GDM1 (cell line): ENCODE measurements around the gene ZNF8.
"Not testable (repeated sequence)": the region's sequence is repeated elsewhere in the genome, so short reads cannot be mapped to it uniquely, and the experiment has no call there.

Source experiments
- DNase-seq: peaks from one replicate; lab custom pipeline; 2025; lab: John Stamatoyannopoulos, UW

The ZNF8 gene

GRCh38 chr19:58296104-58296503 lies 17.3 kb downstream of the ZNF8 start:
- no peak for DNase-seq

GRCh38 chr19:58300620-58301019 lies 21.9 kb downstream of the ZNF8 start:
- no peak for DNase-seq

GRCh38 chr19:58304255-58304654 lies 25.5 kb downstream of the ZNF8 start:
- no peak for DNase-seq

GRCh38 chr19:58304748-58305064 lies 26.0 kb downstream of the ZNF8 start:
- DNase-seq: no peak

- DNase-seq: peak; percentile 95
These were observed 26.5 kb downstream of the ZNF8 start, which contains the start of gene ERVK3-1 for GRCh38 chr19:58305065-58305931. Gene ERVK3-1, plus strand, starts transcription at chr19:58305377. Its CDS starts 6,792 bp downstream, at chr19:58312169.

GRCh38 chr19:58305932-58306323 lies 27.2 kb downstream of the ZNF8 start:
- DNase-seq: no peak

GRCh38 chr19:58307736-58308135 lies 29.0 kb downstream of the ZNF8 start:
- no peak for DNase-seq

- DNase-seq: not testable (repeated sequence)
These were observed 31.9 kb downstream of the ZNF8 start for GRCh38 chr19:58310685-58311084.

- no peak for DNase-seq
These were observed 32.6 kb downstream of the ZNF8 start for GRCh38 chr19:58311345-58311865.

- DNase-seq: no peak
These were observed 36.8 kb downstream of the ZNF8 start for GRCh38 chr19:58315580-58315979.

- DNase-seq: no peak
These were observed 38.8 kb downstream of the ZNF8 start for GRCh38 chr19:58317476-58318072.

- DNase-seq: no peak
These were observed 39.5 kb downstream of the ZNF8 start for GRCh38 chr19:58318297-58318696.

GRCh38 chr19:58319241-58319640 lies 40.5 kb downstream of the ZNF8 start:
- no peak for DNase-seq

- DNase-seq: no peak
These were observed 46.7 kb downstream of the ZNF8 start for GRCh38 chr19:58325311-58326022.

- DNase-seq: no peak
These were observed 47.8 kb downstream of the ZNF8 start for GRCh38 chr19:58326501-58326913.

- peak; percentile 79 for DNase-seq
These were observed 48.4 kb downstream of the ZNF8 start, which contains the start of gene ZSCAN22 for GRCh38 chr19:58326914-58327726. Gene ZSCAN22, plus strand, starts transcription at chr19:58326994. Its CDS starts 7,809 bp downstream, at chr19:58334803.

- DNase-seq: peak; percentile 43
These were observed 50.2 kb downstream of the ZNF8 start for GRCh38 chr19:58328999-58329398.

GRCh38 chr19:58330458-58330857 lies 51.7 kb downstream of the ZNF8 start:
- no peak for DNase-seq

GRCh38 chr19:58332697-58333096 lies 53.9 kb downstream of the ZNF8 start:
- DNase-seq: no peak

GRCh38 chr19:58334691-58335249 lies 56.0 kb downstream of the ZNF8 start:
- DNase-seq: no peak

GRCh38 chr19:58335630-58336029 lies 56.9 kb downstream of the ZNF8 start:
- DNase-seq: no peak
